HG02571 (cell line): ENCODE results near the gene TMEM100.

Experiments used
- ATAC-seq: cut with Tn5 transposase; IDR thresholded peaks from one replicate; pipeline ENCODE4 v1.9.1; 2021; ENCODE audit warnings: mild to moderate bottlenecking, moderate library complexity; ENCODE audit not compliant: unreplicated experiment

Gene TMEM100

GRCh38 chr17:55720919-55721836 is 1.5 kb downstream of the TMEM100 start:
- no peak for ATAC-seq

DNA sequence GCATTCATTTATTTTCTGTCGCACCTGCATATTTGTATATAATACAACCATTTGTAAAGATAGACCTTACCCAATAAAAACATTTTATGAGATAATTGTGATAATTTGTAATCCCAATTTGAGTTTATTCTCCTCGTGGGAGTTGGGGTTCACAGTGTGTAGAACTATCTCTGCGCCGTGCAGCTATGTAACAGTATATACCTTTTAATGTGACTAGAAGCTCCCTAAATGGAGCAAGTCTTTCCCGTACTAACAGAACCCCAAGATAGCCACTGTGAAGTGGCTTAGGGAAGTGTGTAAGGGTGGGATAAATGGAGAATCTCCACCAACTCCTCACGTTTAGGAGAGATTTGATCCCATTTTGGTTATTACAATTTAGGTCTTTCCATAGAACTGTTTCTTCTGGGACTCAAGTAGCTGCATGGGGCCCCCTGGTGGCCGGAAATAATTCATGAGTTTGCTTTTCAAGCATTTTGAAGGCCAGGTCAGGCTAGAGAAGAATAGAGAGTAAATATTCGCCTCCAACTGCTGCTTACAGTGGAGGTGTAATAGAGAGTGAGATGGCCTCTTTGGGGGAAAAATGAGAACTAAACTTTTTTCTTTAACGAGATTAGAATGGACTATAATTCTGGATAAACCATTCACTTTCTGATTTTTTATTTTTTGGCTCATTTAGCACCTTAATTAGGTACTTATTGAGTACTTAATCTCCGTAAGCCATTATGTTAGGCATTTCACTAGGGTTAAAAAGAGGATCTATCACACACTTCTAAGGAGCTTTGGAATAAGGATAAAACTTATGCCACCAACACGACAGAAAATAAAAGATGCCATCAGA is 4.5 kb downstream of the TMEM100 start:
- no peak for ATAC-seq

DNA sequence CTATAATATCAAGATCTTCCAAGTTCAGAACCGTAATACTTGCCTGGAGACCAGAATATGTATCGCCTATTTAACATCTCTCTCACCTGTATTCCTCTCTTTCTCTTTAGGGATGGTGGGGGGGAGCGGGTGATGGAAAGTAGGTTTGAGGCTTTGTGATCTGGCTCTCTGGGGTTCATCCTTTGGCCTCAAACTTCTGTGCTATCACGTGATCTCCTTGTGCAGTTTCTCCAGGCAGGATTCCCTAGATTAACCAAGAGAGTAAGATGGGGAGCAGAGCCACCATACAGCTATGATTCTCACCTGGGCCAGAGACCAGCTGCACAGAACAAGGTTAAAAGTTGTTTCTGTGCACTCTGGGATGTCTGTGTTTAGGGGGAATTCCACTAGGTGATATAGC is 5.2 kb downstream of the TMEM100 start:
- ATAC-seq: no peak

DNA sequence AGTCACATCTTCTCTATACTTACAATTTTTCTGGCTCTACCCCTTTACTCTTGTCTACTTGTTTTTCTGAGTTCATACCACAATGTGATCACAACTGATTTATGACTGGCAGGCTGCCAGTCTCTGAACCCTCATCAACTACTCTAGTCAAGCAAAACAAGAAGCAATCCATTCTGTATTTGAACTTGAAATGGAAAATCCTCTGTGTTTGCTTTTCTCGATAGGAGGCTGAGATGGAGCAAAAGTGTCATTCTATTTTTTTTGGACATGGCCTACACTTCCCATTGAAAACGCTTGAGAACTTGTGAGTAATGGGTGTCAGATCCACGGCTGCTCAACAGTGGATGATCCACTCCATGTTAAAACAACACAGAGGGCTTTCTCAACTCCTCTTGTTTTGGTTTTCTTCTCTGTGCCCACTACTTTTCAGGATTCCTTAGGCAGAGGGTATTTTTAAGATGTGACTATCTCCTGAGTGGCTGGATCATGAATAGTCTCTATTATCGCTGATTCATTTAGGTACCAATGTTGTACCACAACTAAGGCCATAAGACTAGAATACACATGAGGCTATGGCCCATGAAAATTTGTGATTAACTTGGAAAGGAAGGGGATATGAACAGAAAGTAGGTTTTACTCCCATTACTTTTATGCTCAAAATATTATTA is 11.7 kb downstream of the TMEM100 start:
- ATAC-seq: no peak

GRCh38 chr17:55710410-55710809 is 12.3 kb downstream of the TMEM100 start:
- no peak for ATAC-seq

DNA sequence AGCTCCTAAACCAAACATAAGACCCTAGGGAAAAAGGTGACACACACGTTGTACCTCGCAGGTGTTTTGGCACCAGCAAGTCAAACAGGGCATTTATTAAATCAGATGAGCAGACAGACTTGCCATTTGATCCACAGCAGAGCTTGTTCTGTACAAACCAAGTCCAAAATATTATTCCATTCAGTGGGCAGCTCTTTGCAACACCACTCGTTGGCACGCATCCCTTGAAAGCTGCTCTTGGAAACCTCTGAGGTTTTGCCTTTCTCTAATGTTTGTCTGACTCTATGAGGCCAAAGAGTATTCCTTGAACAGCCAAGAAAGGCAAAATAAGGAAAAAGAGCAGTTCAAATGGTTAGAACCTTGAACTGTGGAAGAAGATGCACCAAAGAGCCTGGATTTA is 12.7 kb downstream of the TMEM100 start:
- no peak for ATAC-seq

DNA sequence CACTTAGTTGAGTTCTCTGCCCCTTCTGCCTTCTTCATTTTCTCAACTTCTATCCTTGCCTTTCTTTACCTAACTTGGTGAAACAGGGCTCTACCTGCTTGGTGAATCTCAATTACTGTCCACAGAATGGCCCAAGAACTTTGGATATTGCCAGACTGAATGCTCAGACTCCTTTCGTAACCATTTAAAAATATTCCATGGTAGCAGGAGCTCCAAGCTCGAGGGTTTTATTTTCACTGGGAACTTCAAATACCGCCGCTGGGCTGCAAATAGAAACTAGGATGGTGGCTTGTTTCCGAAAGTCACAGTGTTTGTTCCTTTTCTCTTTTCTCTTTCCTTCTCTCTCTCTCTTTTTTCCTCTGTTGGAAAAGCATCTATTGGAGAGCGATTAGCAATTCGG is 13.2 kb downstream of the TMEM100 start:
- ATAC-seq: no peak

- ATAC-seq: no peak
These were observed 14.3 kb downstream of the TMEM100 start for GRCh38 chr17:55708175-55708974.

- ATAC-seq: no peak
These were observed 15.6 kb downstream of the TMEM100 start for GRCh38 chr17:55706808-55707773.

- ATAC-seq: no peak
These were observed 16.8 kb downstream of the TMEM100 start for GRCh38 chr17:55705847-55706246.

DNA sequence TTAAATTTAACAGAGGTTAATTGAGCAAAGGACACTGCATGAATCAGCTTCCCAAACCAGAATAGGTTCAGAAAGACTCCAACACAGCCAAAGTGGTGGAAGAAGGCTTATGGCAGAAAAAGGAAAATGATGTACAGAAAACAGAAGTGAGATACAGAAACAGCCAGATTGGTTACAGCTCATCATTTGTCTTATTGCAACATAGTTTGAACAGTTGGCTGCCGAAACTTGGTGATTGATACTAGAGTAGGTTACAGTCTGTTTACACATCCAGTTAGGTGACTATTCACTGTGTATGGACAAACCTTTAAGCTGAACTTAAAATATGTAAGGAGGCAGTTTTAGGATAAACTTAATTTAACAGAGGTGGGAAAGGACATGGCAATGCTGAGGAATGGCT is 18.3 kb downstream of the TMEM100 start:
- no peak for ATAC-seq

DNA sequence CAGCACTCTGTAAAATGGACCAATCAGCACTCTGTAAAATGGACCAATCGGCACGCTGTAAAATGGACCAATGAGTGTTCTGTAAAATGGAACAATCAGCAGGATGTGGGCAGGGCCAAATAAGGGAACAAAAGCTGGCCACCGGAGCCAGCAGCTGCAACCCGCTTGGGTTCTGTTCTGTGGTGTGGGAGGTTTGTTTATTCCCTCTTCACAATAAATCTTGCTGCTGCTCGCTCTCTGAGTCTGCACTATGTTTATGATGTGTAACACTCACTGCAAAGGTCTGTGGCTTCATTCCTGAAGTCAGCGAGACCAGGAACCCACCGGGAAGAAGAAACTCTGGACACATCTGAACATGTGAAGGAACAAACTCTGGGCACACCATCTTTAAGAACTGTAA is 20.5 kb downstream of the TMEM100 start:
- no peak for ATAC-seq

DNA sequence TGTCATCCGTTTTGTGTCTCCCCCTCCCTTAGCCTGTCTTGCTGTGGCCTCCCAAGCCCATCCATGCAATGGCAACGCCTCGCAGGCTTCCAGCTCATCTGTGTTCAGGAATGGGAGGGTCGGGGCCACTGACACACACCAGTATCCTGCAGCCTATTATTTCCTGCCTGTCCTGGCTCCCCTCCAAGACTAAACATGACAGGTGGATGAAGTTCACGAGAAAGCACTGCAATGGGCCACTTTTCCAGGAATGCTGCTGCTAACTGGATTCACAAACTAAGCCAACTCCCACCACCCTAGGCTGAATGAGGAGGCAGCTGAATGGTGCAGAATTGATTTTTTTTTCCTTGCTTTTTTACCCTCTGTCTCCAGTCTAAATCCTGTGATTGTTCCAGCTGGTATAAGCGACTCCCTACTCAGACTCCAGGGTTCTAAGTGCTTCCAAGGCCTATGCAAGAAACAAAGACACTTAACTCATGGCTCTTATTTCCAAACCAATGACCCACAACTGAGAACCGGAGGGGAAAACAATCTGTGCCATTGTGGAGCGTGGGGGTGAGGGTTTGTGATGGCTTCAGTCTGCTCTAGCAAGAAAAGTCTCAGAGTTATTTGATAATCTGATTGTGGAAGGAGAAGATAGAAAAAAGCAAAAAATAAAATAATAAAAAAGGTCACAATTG is 23.3 kb downstream of the TMEM100 start:
- no peak for ATAC-seq

DNA sequence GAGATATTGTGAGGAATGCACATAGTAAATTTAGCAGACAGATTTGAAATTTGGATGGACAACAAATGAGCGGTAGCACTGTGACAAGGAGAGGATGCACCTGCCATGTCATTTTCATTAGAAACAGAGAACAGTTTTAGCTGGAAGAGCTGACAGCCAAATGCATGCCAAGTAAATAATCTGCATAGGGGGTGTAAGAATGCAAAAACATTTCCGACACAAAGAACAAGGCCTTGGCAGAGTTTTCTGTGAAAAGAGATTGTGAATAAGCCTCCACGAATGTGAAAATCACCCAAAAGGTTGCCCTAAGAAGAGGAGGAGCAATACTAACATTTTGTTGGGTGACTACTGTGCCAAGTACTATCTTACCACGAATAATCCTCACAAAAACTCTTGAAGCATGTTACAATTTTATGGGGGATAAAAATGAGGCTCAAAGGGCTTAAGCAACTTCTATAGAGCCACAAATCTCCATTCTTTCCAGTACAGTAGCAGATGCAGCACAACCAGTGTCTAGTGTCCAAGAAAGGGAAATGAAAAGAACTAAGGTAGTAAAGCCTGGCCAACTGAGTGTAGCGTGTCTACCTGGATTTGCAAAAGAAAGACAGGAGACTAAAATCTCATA is 28.3 kb downstream of the TMEM100 start:
- ATAC-seq: no peak

GRCh38 chr17:55693254-55694216 is 29.1 kb downstream of the TMEM100 start:
- no peak for ATAC-seq

- ATAC-seq: no peak
These were observed 30.4 kb downstream of the TMEM100 start for GRCh38 chr17:55692276-55692675.

- ATAC-seq: no peak
These were observed 31.0 kb downstream of the TMEM100 start for GRCh38 chr17:55691666-55692065.
